ENCODE results near the gene C1QB.

DNA sequence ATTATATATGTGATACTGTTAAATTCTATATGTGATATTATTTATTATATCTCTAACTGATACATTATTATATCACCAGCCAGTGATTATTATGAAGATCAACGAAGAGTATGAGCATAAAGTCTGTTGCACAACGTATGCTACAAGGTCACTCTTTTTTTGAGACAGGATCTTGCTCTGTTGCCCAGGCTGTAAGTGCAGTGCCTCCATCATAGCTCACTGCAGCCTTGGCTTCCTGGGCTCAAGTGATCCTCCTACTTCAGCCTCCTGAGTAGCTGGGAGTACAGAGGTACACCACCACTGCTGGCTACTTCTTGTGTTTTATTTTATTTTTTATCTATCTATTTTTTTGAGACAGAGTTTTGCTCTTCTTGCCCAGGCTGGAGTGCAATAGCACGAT is 43.6 kb downstream of the C1QB start:
- TF ChIP-seq, protein P1, sequence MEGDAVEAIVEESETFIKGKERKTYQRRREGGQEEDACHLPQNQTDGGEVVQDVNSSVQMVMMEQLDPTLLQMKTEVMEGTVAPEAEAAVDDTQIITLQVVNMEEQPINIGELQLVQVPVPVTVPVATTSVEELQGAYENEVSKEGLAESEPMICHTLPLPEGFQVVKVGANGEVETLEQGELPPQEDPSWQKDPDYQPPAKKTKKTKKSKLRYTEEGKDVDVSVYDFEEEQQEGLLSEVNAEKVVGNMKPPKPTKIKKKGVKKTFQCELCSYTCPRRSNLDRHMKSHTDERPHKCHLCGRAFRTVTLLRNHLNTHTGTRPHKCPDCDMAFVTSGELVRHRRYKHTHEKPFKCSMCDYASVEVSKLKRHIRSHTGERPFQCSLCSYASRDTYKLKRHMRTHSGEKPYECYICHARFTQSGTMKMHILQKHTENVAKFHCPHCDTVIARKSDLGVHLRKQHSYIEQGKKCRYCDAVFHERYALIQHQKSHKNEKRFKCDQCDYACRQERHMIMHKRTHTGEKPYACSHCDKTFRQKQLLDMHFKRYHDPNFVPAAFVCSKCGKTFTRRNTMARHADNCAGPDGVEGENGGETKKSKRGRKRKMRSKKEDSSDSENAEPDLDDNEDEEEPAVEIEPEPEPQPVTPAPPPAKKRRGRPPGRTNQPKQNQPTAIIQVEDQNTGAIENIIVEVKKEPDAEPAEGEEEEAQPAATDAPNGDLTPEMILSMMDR (IDR thresholded peaks at IDR 0.05): no peak
- TF ChIP-seq POLR2A (IDR thresholded peaks at IDR 0.05): no peak
